Tibial artery (tissue), 4 donors: ENCODE results near the gene JMJD6.
A peak's percentile ranks its signal among the peaks of the same experiment; 100 is the strongest.

Experiments
- DNase-seq, 2 donors: peaks; one replicate each; pipeline ENCODE4 v3.0.0-alpha.2; 2019
- H3K27ac ChIP-seq, 2 donors: fragments of 200-600 bp; sonication (generic) in 1 of 2; 1 replicate in 1 of 2; 2 replicates in 1 of 2; pipeline ENCODE4 v1.5.1; 2018 to 2019; ENCODE audit warnings: mild to moderate bottlenecking in 1 of 2
- H3K27me3 ChIP-seq, 2 donors: fragments of 200-600 bp; sonication (generic) in 1 of 2; one replicate each; pipeline versions ENCODE4 v1.5.1 to v1.6.0; 2016 to 2019
- H3K36me3 ChIP-seq, 3 donors: fragments of 200-600 bp; sonication (generic) in 2 of 3; one replicate each; pipeline ENCODE4 v1.5.1; 2016 to 2019; ENCODE audit warnings: mild to moderate bottlenecking in 2 of 3
- H3K4me1 ChIP-seq, 4 donors: fragments of 200-600 bp; sonication (generic) in 2 of 4; 1 replicate in 3 of 4; 2 replicates in 1 of 4; pipeline ENCODE4 v1.5.1; 2016 to 2019
- H3K4me3 ChIP-seq, 2 donors: fragments of 200-600 bp; sonication (generic) in 1 of 2; 1 replicate in 1 of 2; 2 replicates in 1 of 2; pipeline ENCODE4 v1.5.1; 2018 to 2019; ENCODE audit warnings: mild to moderate bottlenecking in 2 of 2
- H3K9me3 ChIP-seq, 3 donors: fragments of 200-600 bp; sonication (generic) in 1 of 3; one replicate each; pipeline ENCODE4 v1.5.1; 2016 to 2019
- CTCF ChIP-seq, 2 experiments: fragments of 200-600 bp in 1 of 2; fragments of 450-650 bp in 1 of 2; IDR thresholded peaks; one replicate each; pipeline ENCODE4 v1.5.1; 2017 to 2019; ENCODE audit warnings: antibody characterized with exemption in 2 of 2, mild to moderate bottlenecking in 1 of 2, moderate library complexity in 1 of 2
- intact Hi-C: fragments of 100-400 bp; cut with DNase I; formaldehyde crosslinking; loops from one replicate; pipeline ENCODE4 v1.15.0; 2023; ENCODE audit warnings: low total_unique reads

JMJD6 gene

GRCh38 chr17:76738468-76738850 lies 12.1 kb upstream of the JMJD6 start:
- Histone ChIP-seq H3K4me3 (peak overlapping the region; percentile 89 to 99), H3K27me3 (no peaks in the 10 kb centered on the region), H3K4me1 (peaks cover 0 to 51% (median 40%) of the 10 kb centered on the region in 4 donors), H3K9me3 (no peaks in the 10 kb centered on the region), H3K27ac (peak overlapping the region; percentile 97 to 100), H3K36me3 (peaks cover 17 to 42% (median 34%) of the 10 kb centered on the region in 3 donors)
- intact Hi-C loops: loop anchor here (10.0 kb wide), 1 partner anchor 1224 kb away; the partner anchor contains the start of genes CASKIN2 and TSEN54
- no peak for TF ChIP-seq CTCF (IDR thresholded peaks at IDR 0.05)
- no peak for DNase-seq

GRCh38 chr17:76737676-76738467 lies 11.5 kb upstream of the JMJD6 start, which contains the start of gene MFSD11:
MFSD11 (plus strand) TSS chr17:76738119; CDS start chr17:76738353, 234 bp downstream.
- intact Hi-C loops: loop anchor here (10.0 kb wide), 1 partner anchor 1223 kb away; the partner anchor contains the start of genes CASKIN2 and TSEN54
- Histone ChIP-seq H3K9me3 (no peaks in the 10 kb centered on the region), H3K4me3 (peak within 1 kb of the TSS; percentile 89 to 99), H3K27ac (peak within 1 kb of the TSS; percentile 97 to 100), H3K4me1 (peaks cover 0 to 57% (median 44%) of the 10 kb centered on the region in 4 donors), H3K36me3 (peaks cover 23 to 42% (median 38%) of the 10 kb centered on the region in 3 donors), H3K27me3 (no peaks in the 10 kb centered on the region)
- DNase-seq: peak; percentile 82 to 94
- peak in 1 of 2 experiments; percentile 17 for TF ChIP-seq CTCF (IDR thresholded peaks at IDR 0.05)

- peak in 1 of 2 experiments; percentile 11 for TF ChIP-seq CTCF (IDR thresholded peaks at IDR 0.05)
- intact Hi-C loops: loop anchor here (10.0 kb wide), 1 partner anchor 1222 kb away; the partner anchor contains the start of genes CASKIN2 and TSEN54
- peak; percentile 97 to 99 for DNase-seq
- Histone ChIP-seq H3K4me3 (peak within 1 kb of the TSS; percentile 89 to 99), H3K27me3 (no peaks in the 10 kb centered on the region), H3K36me3 (peaks cover 30 to 43% (median 39%) of the 10 kb centered on the region in 3 donors), H3K27ac (peak within 1 kb of the TSS; percentile 97 to 100), H3K4me1 (peaks cover 0 to 64% (median 50%) of the 10 kb centered on the region in 4 donors), H3K9me3 (no peaks in the 10 kb centered on the region)
These were observed 10.8 kb upstream of the JMJD6 start, which contains the start of gene SRSF2 for GRCh38 chr17:76737082-76737675. SRSF2 (minus strand) TSS chr17:76737331; CDS start chr17:76737160, 171 bp downstream.

- intact Hi-C loops: loop anchor here (10.0 kb wide), 1 partner anchor 1222 kb away; the partner anchor contains the start of genes CASKIN2 and TSEN54
- Histone ChIP-seq H3K4me3 (peak overlapping the region; percentile 89 to 99), H3K27ac (peak overlapping the region; percentile 97 to 100), H3K9me3 (no peaks in the 10 kb centered on the region), H3K27me3 (no peaks in the 10 kb centered on the region), H3K4me1 (peaks cover 0 to 71% (median 52%) of the 10 kb centered on the region in 4 donors), H3K36me3 (peaks cover 34 to 48% (median 44%) of the 10 kb centered on the region in 3 donors)
- peak; percentile 61 to 87 for DNase-seq
- TF ChIP-seq CTCF (IDR thresholded peaks at IDR 0.05): peak in 1 of 2 experiments; percentile 15
These were observed 10.1 kb upstream of the JMJD6 start for GRCh38 chr17:76736349-76737081.
